AG09309 (cell line): ENCODE data around the gene NLGN1.
"Not testable (repeated sequence)": the region's sequence is repeated elsewhere in the genome, so short reads cannot be mapped to it uniquely, and the experiment has no call there.

Experiments
- DNase-seq: peaks from one replicate; pipeline ENCODE4 v3.0.0-alpha.2; 2010; ENCODE audit warnings: low read depth
- H3K4me3 ChIP-seq: 2 replicates; pipeline ENCODE4 v1.5.1; 2011; ENCODE audit warnings: mild to moderate bottlenecking, low read depth, low read length, moderate library complexity; ENCODE audit not compliant: control insufficient read depth
- TF ChIP-seq, protein P1 (sequence below): IDR thresholded peaks from 2 replicates; pipeline ENCODE4 v1.5.1; 2011; ENCODE audit warnings: mild to moderate bottlenecking, low read depth, low read length, inconsistent platforms; ENCODE audit not compliant: insufficient read depth, control insufficient read depth; ENCODE audit errors: missing control alignments

Gene NLGN1

DNA sequence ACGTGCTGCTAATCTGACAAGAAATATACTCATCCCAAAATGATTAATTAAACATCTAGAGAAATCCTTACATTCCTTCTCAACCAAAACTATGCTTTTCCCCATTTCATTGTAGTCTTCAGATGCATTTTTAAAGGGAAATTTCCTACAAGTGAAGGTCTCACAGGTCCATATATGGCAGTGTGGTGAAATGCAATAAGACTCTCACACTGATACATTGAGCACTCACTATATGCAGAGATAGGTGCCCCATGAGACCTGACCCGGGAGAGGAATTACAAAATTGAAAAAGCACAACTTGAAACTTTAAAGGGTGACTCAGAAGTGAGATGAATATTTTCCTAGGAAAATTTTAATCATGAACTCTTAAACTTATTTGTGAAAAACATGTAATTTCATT is 832.4 kb downstream of the NLGN1 start:
- DNase-seq = no peak
- TF ChIP-seq, protein P1, sequence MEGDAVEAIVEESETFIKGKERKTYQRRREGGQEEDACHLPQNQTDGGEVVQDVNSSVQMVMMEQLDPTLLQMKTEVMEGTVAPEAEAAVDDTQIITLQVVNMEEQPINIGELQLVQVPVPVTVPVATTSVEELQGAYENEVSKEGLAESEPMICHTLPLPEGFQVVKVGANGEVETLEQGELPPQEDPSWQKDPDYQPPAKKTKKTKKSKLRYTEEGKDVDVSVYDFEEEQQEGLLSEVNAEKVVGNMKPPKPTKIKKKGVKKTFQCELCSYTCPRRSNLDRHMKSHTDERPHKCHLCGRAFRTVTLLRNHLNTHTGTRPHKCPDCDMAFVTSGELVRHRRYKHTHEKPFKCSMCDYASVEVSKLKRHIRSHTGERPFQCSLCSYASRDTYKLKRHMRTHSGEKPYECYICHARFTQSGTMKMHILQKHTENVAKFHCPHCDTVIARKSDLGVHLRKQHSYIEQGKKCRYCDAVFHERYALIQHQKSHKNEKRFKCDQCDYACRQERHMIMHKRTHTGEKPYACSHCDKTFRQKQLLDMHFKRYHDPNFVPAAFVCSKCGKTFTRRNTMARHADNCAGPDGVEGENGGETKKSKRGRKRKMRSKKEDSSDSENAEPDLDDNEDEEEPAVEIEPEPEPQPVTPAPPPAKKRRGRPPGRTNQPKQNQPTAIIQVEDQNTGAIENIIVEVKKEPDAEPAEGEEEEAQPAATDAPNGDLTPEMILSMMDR = no peak
- H3K4me3 ChIP-seq = no peak overlapping the region

DNA sequence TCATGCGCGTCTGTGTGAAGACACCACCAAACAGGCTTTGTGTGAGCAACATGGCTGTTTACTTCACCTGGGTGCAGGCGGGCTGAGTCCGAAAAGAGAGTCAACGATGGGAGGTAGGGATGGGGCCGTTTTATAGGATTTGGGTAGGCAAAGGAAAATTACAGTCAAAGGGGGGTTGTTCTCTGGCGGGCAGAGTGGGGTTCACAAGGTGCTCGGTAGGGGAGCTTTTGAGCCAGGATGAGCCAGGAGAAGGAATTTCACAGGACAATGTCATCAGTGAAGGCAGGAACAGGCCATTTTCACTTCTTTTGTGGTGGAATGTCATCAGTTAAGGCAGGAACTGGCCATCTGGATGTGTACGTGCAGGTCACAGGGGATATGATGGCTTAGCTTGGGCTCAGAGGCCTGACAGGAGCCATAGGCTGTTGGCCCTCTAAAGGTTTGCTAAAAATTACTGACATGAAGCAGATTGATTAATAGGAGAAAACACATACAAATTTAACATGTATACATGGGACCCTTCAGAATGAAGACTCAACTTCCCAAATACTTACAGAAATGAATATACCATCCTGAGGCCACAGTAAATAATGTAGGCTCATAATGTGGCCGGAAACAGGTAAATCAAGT is 834.6 kb downstream of the NLGN1 start:
- not testable (repeated sequence) for H3K4me3 ChIP-seq

GRCh38 chr3:174232658-174233429 is 835.3 kb downstream of the NLGN1 start:
- TF ChIP-seq, protein P1 = no peak
- no peak overlapping the region for H3K4me3 ChIP-seq
- DNase-seq = no peak

More for the DNA sequence above, 834.6 kb downstream of the NLGN1 start:
- not testable (repeated sequence) for DNase-seq

DNA sequence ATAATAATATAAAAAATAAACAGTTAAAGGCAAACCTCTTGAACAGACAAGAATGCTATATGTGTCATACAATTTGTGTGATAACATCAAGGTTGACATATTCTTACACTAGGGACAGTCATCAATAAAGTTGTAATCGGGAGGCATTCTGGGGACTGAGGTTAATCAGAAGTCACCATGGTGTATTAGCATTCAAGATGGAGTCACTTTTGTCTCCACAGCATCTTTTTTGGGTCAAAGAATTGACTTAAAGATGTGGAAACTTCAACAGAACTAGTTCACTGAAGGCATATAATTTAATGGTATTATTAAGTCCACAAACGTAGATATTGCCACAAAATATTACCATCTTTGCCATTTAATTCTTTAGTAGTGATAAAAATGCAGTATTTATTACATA is 836.0 kb downstream of the NLGN1 start:
- no peak overlapping the region for H3K4me3 ChIP-seq
- TF ChIP-seq, protein P1 = no peak
- DNase-seq = no peak

DNA sequence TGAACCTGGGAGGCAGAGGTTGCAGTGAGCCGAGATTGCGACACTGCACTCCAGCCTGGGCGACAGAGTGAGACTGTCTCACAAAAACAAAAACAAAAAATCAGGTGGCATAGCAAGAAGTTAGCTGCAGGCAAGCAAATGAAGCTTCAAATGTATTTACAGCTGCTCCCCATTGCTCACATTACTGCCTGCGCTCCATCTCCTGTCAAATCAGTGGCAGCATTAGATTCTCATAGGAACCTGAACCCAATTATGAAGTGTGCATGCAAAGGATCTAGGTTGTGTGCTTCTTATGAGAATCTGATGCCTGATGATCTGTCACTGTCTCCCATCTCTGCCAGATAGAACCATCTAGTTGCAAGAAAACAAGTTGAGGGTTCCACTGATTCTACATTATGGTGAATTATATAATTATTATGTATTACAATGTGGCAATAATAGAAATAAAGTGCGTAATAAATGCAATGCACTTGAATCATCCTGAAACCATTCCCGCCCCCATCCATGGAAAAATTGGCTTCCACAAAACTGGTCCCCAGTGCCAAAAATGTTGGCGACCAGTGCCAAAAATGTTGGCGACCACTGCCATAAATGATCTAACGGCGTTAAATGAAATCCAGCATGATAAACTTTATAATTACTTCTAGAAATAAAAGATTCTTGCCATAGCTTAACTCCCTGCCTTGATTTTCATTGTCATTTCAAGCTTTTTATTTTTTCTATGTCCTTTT is 844.9 kb downstream of the NLGN1 start:
- H3K4me3 ChIP-seq = no peak overlapping the region
- TF ChIP-seq, protein P1 = no peak
- no peak for DNase-seq

GRCh38 chr3:174243171-174243570 is 845.6 kb downstream of the NLGN1 start:
- peak; percentile 5 for DNase-seq
- TF ChIP-seq, protein P1 = no peak
- H3K4me3 ChIP-seq = no peak overlapping the region

GRCh38 chr3:174247687-174248152 is 850.2 kb downstream of the NLGN1 start:
- DNase-seq = no peak
- no peak overlapping the region for H3K4me3 ChIP-seq
- TF ChIP-seq, protein P1 = no peak
